GM12865 (cell line): ENCODE data around the gene DNAH5.

ENCODE experiments used
- DNase-seq: peaks from one replicate; pipeline ENCODE4 v3.0.0; 2010; ENCODE audit warnings: low read depth
- H3K4me3 ChIP-seq: 2 replicates; pipeline ENCODE4 v1.5.1; 2011; ENCODE audit warnings: mild to moderate bottlenecking, low read depth, low read length, control low read depth
- TF ChIP-seq, protein P1 (sequence below): IDR thresholded peaks from 2 replicates; pipeline ENCODE4 v1.5.1; 2011; ENCODE audit warnings: low read length, control low read depth, low read depth, inconsistent platforms; ENCODE audit not compliant: insufficient read depth; ENCODE audit errors: missing control alignments

DNAH5 gene

GRCh38 chr5:13957032-13957645, 12.7 kb upstream of the DNAH5 start:
- TF ChIP-seq, protein P1, sequence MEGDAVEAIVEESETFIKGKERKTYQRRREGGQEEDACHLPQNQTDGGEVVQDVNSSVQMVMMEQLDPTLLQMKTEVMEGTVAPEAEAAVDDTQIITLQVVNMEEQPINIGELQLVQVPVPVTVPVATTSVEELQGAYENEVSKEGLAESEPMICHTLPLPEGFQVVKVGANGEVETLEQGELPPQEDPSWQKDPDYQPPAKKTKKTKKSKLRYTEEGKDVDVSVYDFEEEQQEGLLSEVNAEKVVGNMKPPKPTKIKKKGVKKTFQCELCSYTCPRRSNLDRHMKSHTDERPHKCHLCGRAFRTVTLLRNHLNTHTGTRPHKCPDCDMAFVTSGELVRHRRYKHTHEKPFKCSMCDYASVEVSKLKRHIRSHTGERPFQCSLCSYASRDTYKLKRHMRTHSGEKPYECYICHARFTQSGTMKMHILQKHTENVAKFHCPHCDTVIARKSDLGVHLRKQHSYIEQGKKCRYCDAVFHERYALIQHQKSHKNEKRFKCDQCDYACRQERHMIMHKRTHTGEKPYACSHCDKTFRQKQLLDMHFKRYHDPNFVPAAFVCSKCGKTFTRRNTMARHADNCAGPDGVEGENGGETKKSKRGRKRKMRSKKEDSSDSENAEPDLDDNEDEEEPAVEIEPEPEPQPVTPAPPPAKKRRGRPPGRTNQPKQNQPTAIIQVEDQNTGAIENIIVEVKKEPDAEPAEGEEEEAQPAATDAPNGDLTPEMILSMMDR: peak; percentile 56
- H3K4me3 ChIP-seq: no peak overlapping the region
- peak; percentile 42 for DNase-seq

DNA sequence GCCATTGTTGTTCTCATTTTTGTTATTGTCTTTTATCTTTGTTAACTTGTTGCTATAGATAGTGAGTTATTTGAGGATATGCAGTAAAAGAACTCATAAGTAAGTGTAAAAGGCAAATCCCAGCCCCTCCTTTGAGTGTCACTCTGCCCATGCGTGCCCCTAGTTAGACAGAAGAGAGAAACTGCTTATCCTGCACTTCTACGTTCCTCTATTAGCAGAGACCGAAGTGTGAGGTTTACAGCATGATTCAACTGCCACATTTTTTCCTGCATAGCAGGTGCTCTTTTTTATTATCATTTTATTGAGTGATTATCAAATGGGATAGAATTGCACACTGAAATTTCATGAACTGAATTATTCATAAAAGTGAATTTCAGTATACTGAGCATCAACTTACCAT, 12.0 kb upstream of the DNAH5 start:
- TF ChIP-seq, protein P1: no peak
- no peak for DNase-seq
- H3K4me3 ChIP-seq: no peak overlapping the region

- no peak overlapping the region for H3K4me3 ChIP-seq
- TF ChIP-seq, protein P1: no peak
- no peak for DNase-seq
These were observed 11.4 kb upstream of the DNAH5 start for GRCh38 chr5:13955896-13956295.

- no peak for DNase-seq
- TF ChIP-seq, protein P1: no peak
- no peak overlapping the region for H3K4me3 ChIP-seq
These were observed 1.6 kb upstream of the DNAH5 start for GRCh38 chr5:13946111-13946510.

GRCh38 chr5:13945271-13945670, 783 bp upstream of the DNAH5 start:
- no peak for DNase-seq
- H3K4me3 ChIP-seq: no peak overlapping the region
- TF ChIP-seq, protein P1: no peak

DNA sequence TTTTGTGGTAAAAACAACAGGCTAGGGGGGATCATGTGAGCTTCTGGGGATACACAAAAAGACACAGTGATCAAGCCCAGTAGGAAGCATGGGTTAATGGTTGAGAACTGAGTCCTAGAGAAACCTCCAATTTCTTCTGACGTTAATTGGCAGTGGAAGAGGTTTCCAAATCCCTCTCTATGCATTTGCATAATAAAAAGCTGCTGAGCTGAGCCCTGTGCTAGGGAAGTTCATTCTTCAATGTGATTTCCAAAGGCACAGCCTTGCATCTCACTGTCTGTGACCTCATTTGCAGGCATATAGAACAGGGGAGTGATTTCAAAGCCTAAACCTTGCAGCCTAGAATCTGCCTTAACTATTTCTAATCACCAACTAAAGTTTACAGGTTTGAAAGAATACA, 812 bp downstream of the DNAH5 start:
- no peak for DNase-seq
- TF ChIP-seq, protein P1: no peak
- H3K4me3 ChIP-seq: no peak overlapping the region

DNA sequence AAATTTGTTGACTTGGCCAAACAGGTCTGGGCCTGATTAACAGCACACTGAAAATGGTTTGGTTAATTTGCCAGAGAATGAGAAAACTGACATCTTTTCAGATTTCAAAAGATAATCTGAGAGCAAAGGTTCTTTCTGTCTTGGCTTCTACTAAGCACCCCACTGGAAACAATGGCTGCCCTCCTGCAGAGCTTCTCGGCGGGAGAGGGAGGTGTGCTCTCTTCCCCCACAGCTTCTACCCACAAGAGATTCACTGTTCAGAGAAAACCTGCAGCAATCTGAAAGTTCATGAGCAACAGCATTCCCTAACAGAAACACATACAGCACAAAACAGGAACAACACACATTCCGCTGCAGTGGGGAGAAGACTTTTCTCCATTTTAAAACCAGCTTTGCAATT, 3.0 kb downstream of the DNAH5 start:
- DNase-seq: no peak
- no peak overlapping the region for H3K4me3 ChIP-seq
- TF ChIP-seq, protein P1: no peak
